NCI-H345 (cell line): ENCODE data around the gene SCMH1.

Source experiments
- DNase-seq: peaks from one replicate; lab custom pipeline; 2025; lab: John Stamatoyannopoulos, UW

SCMH1 gene

DNA sequence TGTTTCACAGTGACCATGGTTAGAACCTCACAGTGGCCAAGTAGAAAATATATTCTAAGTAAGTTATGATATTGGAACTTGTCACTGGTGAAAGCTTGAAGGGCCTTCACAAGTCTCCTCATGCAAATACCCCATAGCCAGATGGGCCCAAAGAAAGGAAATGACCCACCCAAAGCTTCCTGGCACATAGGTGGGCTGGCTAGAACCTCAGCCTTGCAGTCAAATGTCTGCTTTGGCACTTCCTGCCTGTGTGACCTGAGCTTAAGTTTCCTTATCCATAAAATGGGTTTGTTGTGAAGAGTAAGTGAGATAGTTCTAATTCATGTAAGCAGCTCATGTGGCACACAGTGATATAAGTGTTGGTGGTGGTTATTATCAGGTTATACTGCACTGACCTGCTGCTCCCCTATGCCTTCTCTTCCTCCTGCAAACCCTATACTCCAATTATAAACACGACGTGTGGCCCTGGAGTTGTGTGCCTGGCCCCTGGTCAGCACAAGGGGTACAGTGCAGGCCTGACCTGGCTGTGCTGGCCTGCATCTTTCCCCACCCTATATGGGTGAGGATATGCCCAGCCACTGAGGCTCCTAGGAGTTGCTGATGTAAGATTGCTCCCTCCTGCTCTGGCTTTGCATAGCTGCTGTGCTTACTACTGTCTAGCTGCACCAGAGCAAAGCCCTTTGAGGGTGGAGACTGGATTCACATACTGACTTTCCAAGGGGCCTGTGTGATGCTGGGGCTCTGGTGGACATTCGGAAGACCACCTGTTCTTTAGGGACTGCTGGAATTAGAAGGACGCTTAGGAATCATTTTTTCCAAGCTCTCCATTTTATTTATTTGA lies 215.9 kb downstream of the SCMH1 start:
- DNase-seq: no peak

DNA sequence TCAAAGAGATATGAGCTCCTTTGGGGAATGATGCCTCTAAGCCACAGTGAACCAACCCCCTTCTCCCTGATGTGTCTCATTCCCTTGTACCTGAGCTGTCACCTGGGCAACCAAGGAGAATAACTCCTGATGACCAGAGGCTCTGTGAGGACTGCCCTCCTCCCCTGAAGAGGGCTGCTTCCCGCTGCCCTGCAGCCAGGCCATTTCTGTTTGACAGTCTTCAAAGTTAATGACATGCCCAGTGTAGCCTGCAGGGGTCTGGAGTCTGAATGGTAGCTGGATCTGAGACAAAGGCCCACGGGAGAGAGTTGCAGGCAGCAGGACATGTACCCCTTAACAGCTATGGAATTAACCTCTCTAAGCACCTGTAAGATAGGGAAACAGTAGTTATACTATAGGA lies 217.2 kb downstream of the SCMH1 start:
- DNase-seq: no peak

DNA sequence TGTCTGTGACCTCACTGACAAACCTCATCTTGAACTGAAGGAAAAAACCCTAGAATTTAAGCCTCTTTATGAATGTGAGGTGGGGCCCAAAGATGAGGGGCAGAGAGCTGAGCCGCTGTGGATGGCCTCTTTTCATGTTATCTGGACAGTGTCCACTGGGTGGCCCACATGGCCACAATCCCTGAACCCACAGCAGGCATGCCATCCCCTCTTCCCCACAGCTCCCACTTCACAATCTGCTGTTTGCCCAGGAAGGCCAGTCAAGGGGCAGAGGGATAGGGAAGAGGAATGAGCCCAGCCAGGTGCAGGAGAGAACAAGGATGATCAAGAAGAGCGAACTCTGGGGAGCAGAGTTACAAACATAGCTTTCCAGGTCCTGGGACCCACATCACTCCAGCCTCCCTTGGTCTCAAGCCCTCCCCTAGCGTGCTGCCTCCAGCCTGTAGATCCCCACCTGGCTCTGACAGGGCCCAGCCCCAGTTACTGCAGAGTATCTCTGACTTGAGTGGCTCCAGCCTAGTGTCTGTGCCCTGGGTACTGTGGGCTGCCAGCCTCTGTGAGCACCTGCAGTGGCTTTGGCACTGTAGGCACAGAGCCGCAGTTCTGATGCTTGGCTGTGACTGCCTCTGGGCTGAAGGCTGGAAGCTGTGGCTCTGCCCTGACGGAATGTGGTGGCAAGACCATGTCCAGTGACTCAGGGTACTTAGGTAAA lies 218.7 kb downstream of the SCMH1 start:
- DNase-seq: no peak

DNA sequence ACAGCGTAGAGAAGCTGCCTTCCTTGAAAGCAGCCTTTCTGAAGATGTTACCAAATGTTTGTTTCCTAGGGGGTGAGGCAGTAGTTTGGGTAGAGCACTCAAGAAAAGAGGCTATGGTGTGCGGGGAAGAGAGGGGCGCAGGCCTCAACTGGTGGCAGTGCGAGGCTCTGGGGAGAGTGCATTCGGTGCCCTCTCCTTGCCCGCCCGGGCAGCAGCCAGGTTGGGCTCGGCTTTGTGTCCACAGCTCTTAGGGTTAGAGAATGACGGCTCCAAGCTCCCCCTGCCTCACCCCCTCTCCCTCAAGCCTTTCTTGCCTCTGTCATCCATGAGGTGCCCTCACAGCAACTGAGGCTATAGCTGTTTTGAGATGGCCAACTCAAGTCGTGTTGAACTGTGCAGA lies 219.7 kb downstream of the SCMH1 start:
- DNase-seq: no peak

DNA sequence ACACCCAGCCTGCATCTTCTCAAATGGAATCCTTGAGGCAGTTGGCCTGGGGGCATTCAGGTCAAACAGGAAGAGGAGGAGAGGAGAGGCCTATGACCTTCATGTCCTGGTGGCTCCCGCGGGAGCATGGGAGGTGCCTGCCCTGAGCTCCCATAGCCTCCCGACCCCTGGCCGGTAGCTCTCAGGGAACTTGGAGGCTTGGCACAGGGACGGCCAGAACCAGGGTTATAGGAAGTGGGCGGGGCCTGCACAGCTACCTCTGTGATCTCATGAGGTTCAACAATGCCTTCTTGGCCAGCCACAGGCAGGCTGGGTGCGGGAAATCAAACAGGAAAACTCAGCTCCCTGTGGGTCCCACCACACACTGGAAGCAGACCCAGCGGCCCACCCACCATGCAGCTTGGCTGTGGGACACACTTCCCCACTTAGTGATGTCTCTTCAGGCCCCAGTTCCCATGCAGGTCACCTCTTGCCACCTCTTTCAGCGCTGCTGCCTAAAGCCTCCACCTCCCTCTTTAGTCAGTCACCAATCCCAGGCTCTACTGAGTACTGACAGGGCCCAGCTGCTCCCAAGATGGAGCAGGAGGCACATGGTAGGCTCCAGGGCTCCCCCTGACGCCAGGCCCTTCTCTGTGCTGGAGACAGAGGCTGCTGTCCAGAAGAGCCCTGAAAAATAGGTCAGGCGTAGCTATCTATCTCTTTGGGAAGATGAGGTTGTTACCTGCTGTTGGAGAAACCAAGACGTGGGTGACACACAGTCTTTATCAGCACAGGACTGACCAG lies 220.4 kb downstream of the SCMH1 start, which contains the start of gene SLFNL1:
SLFNL1 (minus strand) TSS at position 200 of the 783 bp plus-strand sequence. CDS start 1,065 bp downstream, outside the sequence.
- no peak for DNase-seq

DNA sequence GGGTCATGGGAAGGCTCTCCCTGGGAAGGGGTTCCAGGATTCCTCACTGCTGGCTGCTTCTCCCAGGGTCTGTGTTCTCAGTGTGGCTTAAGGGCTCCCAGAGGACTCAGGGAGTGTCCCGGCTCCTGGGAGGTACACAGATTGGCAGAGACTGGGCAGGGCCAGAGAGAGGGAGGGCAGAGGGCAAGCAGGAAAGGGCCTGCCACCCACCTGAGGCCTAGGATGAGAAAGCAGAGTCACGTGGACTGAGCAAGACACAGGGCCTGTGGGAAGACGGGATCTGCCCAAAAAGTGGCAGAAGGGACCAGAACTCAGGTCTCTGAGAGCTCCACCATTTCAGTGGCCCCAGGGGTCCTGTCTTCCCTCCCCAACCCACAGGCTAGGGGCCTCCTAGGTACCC lies 221.5 kb downstream of the SCMH1 start:
- DNase-seq: no peak

DNA sequence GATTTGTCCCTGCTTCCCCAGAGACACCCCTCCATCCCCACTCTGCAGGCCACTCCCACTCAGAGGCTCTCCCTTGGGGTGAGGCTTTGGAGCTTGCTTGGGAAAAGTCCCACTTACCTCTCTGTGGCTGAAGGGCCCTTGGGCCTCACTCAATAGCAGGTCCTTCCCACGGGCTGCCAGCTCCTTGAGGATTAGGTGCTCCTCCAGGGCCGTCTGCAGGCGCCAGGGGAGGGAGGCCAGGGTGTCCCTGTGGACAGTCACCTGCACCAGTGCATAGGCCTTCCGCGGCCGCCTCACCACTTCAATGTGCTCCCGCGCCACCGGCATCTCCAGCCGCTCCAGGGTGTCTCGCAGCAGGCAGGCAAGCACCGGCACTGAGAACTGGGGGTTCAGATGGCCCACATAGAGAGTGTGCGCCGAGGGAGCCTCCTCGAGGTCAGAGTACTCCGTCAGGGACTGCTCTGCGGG lies 222.0 kb downstream of the SCMH1 start:
- DNase-seq: no peak

DNA sequence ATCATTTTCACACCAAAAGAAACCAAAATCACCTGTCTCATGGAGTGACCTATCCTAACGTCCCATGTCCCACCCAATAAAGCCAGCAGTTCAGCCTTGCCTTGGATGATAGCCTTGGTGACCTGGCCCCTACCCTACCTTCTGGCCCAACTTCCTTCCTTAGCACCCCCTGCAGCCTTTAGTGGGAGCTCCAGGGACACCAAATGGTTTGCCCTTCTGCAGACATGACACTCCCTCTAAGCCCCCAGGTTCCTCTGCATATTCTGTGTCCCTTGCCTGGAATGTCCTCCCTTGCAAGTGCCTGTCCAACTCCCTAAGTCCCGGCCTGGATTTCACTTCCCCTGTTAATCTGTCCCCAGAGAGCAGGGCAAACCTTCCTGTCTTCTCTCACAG lies 222.8 kb downstream of the SCMH1 start:
- no peak for DNase-seq

DNA sequence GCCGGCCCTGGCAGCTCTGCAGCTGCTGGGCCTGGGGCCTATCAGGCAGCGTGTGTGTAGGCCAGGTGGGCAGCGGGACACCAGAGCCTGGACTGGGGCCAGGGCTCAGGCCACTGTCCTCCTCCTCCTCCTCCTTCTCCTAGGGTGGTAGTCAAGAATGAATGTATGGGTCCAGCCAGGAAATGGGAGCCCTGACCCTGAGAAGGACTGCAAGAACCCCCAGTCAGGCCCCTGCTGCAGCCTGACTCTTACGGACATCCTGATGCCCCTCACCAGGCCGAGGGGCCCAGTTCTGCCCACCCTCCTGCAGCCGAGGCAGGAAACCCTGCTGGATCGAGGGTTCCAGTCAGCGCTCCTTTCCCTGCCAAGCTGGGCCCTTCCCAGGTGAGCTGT lies 224.1 kb downstream of the SCMH1 start:
- DNase-seq: no peak

DNA sequence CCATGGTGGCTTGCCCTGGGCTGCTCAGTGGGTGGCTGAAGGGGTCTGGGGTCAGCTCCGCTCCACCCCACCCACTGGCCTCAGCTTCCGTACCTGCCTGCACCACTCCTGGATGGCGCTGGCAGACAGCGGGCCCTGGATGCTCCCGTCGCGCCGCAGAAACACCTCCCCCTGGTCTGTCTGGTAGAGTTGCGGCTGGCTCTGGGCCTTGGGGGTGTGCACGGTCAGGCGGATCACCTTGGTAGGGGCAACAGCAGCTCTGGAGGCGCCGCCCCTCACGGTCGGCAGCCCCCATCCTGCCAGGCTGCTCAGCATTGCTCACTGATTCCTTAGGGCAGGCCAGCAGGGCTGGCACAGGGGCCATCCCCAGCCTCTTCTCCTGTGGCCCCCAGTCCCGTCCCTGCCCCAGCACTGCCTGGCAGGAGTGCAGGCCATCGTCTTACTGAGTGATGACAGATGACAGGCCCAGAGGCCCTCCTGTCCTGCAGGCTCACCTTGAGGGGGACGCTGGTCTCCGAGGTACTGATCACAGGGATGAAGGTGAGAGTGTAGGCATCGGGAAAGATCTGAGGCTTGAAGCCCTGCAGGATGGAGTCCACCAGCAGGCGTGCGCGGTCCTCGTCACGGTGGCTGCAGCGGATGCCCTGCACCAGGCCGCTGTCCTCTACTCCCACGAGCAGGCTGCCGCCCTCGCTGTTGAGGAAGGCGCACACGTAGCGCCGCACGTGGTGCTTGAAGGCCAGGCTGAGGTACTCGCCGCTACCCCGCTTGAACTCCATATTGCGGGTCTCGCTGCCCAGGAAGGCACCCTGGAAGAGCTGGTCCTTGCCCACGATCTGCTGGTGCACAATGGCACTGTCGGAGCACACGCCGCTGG lies 224.7 kb downstream of the SCMH1 start:
- no peak for DNase-seq

DNA sequence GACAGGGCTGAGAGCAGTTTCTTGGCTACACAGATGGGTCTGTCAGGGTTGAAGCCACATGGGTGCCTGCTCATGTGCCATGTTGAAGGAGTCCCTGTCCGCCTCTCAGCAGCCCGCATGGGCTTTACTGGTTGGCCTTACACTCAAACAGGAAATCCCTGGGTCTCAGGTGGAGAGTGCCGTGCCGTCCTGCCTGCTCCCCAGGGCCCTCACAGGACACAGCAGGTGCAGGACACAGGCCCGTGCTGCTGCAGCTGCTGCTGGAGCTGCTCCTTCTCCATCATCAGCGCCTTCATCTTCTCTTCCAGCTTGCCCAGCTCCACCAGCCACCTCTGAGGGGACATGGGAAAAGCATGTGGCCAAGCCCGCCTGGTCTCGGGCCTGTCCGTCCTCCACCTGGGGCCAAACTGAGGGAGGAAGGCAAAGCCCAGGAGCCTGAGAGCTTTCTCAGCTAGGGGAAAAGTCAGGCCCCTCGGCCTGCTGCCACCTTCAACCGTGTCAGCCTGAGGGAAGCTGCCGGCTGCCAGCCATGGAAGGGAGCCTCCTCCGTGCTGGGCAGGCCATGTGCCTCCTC lies 226.1 kb downstream of the SCMH1 start:
- DNase-seq: no peak

DNA sequence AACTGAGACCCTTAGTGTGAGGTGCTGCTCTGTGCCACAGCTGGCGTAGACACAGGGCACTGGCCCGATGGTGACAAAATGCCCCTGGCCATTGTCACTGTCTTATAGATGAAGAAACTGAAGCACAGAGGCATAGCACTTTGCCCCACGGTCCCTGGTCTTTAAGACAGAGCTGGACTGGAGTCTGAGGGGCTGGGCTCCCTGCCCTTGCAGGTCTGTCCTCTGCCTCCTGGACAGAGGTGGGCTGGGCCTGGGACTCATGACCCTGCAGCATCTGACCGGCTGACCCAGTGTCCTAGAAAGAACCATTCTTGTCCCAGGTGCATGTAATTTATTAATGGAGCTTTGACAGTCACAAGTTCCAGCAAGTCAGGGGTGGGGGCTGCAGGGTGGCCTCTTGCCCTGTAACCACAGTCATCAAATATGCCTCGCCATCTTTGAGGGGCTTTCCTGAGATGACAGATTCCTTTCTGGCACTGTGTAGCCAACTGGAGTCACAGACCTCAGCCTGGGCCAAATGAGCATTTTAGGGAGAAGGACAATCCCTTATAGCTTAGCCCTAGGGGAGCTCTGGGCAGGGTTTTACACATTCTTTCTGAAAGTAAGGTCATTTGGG lies 226.7 kb downstream of the SCMH1 start:
- no peak for DNase-seq

DNA sequence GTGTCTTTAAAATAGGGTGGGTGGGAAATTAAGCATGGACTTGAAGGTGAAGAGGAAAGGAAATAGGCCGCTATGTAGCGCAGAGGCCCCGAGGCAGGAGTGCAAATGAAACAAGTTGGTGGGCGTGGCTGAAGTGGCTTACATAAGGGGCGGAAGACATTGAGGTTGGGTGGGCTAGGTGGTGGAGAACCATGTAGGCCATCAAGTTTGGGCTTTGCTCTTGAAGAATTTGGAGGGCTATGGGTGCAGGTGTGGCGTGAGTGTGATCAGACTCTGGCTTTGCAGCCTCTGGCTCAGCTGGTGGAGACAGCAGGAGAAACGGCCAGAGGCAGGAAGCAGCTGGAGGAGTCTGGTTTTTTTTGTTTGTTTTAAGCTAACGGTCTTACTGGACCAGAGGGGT lies 227.2 kb downstream of the SCMH1 start:
- DNase-seq: no peak

DNA sequence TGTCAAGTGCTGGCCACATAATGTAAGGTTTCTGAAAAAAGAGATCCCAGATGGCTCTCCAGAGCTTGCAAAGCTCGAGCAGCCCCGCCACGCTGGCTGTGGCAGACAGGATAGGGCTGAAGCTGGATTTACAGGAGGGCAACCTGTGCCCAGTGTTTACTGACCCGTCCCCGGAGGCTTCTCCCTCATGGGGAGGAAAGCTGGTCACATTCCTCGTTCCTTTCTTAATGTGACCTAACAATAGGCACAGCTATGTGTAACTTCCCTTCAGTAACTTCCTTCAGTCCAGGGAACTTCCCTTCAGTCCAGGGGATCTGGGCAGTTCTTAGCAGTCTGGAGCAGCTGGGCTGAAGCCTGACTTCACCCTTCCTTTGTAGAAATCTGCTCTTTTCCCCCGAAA lies 228.3 kb downstream of the SCMH1 start:
- DNase-seq: no peak

DNA sequence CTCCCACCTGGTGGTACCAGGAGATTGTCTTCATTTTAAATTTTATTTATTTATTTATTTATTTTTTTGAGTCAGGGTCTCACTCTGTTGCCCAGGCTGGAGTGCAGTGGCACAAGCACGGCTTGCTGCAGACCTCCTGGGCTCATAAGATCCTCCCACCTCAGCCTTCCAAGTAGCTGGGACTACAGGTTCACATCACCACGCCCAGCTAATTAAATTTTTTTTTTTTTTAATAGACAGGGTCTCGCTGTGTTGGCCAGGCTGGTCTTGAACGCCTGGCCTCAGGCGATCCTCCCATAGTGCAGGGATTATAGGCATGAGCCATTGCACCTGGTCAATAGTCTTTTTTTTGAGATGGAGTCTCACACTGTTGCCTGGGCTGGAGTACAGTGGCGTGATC lies 229.1 kb downstream of the SCMH1 start:
- no peak for DNase-seq

DNA sequence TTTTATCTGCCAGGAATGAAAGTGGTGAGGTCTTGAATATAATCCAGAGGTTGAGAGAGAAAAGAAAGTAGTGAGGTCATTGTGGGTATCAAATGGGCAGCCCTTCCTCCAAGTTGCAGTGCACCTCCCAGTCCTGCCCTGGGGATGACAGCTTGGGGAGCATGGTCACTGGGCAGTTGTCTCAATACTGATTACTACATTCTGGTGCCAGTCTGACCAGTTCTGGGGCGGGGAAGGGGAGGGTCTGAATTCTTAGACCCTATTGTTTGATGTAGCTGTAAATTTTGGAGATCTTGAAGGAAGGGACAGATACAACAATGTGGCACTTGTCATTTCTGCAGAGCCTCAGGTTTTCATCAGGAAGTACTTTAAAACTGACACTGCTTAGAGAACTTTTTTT lies 231.8 kb downstream of the SCMH1 start:
- DNase-seq: no peak

DNA sequence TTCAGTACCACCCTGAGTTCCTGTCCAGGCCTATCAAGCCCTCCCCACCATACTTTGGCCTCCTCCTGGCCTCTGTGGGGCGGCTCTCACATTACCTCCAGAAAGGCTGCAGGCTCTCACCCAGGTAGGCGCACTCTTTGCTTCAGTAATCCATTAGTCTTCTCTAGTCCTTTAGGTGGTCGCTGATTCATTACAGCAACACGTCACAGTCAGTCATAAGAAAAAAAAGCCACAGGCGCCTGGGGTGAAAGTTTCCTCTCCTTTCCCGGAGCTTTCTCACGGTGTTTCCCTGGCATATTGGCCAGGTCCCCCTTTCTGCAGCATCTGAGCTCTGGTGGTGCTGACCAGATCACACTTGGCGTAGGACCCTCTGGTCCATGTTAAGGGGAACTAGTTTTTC lies 232.6 kb downstream of the SCMH1 start:
- no peak for DNase-seq

DNA sequence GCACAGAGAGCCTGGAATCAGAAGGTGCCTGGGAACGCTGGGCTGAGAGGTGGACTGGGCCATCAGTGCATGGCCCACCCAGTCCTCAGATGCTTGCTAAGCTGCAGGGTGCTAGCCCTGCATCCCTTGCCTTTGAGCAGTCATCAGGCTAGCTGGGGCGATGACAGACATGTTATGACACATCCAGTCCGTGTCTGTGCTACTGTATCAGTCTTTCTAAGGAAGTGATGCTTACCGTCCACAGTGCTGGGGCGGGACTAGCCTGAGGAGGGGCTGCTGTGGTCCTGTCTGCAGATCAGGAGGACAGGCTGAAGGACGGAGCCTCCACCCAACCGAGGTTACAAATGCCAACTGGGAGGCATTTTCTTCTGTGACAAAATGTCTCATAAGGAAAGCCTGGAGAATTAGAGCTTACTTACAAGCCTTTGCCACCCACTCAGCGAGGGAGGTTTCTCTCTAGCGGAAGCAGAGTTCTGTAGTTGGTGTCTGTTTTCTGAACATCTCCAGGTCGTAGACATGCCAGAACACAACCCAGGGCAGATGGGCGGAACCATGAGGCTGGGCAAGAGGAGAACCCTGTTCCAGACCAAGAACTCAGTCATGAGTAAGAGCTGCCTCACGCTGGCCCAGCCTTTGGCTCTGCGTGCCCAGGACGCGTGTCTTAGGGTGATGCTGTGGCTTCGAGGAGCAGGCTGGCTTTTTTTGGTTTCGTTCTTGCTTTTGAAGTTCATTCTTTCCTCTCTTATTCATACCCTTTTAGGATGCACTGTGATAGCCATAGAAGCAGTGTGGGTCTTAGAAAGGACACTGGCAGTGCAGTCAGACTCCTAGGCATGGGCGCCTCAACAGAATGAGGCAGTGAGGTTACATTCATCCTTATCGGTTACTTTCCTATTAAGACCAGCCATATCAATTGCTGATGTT lies 234.9 kb downstream of the SCMH1 start:
- DNase-seq: no peak

DNA sequence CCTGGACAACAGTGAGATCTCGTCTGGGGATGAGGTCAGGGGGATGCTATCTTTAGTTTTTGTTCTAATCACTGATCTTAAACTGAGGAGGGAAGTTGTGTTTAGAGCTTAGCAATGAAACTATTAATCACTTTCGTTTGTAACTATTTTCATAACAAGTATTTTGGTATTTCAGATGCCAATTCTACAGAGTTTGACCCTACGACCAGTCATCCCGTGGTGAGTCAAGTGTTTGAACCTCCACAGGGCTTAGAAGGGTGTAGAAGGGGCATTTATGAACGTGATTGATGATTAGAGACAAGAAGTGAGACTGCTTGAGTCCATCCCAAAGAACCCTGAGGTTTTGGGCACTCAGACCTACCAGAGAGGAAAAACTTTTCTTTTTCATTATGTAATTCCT lies 236.2 kb downstream of the SCMH1 start:
- DNase-seq: no peak
